Kidney epithelial cell (primary cell): ENCODE data around the gene TTLL1. TPM values are rescaled to one million over a fixed set of nuclear protein-coding genes. Genes with fewer than 3 reads are reported as not detected.
"Not testable (repeated sequence)": the region's sequence is repeated elsewhere in the genome, so short reads cannot be mapped to it uniquely, and the experiment has no call there.

Experiments
- DNase-seq: peaks from one replicate; pipeline ENCODE4 v3.0.0-alpha.2; 2010; ENCODE audit warnings: low read depth
- H3K27me3 ChIP-seq: 2 replicates; pipeline ENCODE4 v1.6.0; 2011; ENCODE audit warnings: low read length; ENCODE audit not compliant: control insufficient read depth, insufficient read depth
- H3K36me3 ChIP-seq: 2 replicates; pipeline ENCODE4 v1.5.1; 2011; ENCODE audit warnings: low read length; ENCODE audit not compliant: control insufficient read depth, insufficient read depth
- H3K4me3 ChIP-seq: 2 replicates; pipeline ENCODE4 v1.5.1; 2011; ENCODE audit warnings: low read depth, mild to moderate bottlenecking, control low read depth, low read length
- total RNA-seq: library from RNA; depleted of rRNA; stranded (reverse); fragments of >200 nt; gene quantifications from 2 replicates; pipeline ENCODE4 v1.2.3, GENCODE V29; 2015
- TF ChIP-seq, protein P1 (sequence below): IDR thresholded peaks from 2 replicates; pipeline ENCODE4 v1.5.1; 2011; ENCODE audit warnings: mild to moderate bottlenecking, moderate library complexity, low read length, control low read depth, inconsistent platforms; ENCODE audit not compliant: insufficient read depth, poor library complexity, severe bottlenecking

TTLL1 gene
- total RNA-seq, 1 donor from 2014 or later = 14.8 TPM

DNA sequence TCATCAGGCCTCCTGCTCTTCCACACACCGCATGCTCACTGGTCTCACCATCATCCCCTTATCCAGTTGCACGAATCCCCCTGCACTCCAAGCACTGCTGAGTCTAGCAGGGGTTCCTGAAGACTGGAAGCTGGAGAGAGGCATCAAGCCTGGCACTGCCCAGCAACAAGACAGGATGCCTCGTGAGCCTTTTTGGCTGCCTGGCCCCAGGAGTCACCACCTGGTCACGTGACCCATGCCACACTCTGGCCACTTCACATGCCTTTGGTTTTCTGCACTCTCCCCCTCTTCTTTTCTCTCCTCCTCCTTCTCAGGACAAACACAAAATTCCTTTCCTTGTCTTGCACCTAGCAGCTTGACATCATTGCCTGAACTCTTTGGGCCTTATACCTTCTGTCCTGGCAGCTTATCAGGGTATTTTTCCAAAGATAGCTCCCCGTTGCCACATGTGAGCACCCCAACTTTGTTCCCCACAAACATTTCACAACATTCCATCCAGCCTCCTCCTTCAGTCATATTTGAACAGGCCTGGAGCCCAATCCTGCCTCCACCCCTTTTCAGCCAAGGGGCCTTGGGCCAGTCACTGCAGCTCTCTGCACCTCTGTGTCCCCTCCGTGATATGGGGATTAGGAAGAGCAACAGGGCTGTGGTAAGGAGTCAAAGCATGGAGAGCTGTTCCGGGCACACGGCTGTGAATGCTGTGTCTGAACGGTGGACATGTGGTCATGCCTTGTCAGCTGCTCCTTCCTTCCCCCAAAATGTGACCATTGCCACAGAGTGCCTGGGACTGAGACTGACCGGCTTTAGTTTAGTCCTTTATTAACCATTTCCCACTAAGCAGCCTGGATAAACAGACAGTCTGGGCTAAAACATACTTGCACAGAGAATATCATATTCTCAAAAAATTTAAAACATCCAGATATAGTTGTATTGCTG, 71.4 kb downstream of the TTLL1 start:
- Histone ChIP-seq H3K27me3 (no peaks in the 10 kb centered on the region), H3K36me3 (no peaks in the 10 kb centered on the region), H3K4me3 (no peak overlapping the region)
- TF ChIP-seq, protein P1, sequence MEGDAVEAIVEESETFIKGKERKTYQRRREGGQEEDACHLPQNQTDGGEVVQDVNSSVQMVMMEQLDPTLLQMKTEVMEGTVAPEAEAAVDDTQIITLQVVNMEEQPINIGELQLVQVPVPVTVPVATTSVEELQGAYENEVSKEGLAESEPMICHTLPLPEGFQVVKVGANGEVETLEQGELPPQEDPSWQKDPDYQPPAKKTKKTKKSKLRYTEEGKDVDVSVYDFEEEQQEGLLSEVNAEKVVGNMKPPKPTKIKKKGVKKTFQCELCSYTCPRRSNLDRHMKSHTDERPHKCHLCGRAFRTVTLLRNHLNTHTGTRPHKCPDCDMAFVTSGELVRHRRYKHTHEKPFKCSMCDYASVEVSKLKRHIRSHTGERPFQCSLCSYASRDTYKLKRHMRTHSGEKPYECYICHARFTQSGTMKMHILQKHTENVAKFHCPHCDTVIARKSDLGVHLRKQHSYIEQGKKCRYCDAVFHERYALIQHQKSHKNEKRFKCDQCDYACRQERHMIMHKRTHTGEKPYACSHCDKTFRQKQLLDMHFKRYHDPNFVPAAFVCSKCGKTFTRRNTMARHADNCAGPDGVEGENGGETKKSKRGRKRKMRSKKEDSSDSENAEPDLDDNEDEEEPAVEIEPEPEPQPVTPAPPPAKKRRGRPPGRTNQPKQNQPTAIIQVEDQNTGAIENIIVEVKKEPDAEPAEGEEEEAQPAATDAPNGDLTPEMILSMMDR = no peak
- DNase-seq = no peak

DNA sequence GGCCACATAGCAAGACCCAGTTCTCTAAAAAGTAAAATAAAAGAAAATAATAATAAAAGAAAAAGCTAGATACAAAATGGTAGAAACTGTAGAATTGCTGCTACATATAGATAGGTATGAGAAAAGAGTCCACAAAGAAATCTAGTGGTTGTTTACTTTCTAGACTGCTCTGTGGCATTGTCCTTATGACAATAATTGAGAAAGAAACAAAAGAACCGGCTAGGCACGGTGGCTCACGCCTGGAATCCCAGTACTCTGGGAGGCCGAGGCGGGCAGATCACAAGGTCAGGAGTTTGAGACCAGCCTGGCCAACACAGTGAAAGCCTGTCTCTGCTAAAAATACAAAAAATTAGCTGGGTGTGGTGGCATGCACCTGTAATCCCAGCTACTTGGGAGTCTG, 73.0 kb downstream of the TTLL1 start:
- not testable (repeated sequence) for DNase-seq, H3K27me3 ChIP-seq, H3K36me3 ChIP-seq, H3K4me3 ChIP-seq

DNA sequence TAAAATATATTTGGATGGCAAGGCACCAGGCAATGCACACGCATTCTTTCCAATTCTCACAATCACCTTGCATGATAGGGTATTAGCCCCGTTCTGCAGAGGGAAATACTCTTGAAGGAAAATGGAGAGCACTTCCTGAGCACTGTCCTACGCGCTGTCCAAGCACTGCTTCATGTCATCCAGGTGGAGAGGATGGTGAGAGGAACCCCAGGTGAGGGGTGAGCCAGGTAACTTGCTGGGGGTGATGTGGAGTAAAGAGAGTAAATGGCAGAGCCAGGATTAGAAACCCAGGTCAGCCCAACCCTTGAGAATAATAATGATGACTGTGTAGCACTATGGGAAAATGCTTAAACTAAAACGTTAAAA, 73.5 kb downstream of the TTLL1 start:
- no peaks in the 10 kb centered on the region for H3K36me3 ChIP-seq
- no peak for DNase-seq
- TF ChIP-seq, protein P1 = no peak
- peak overlapping the region; percentile 59 for H3K4me3 ChIP-seq
- no peaks in the 10 kb centered on the region for H3K27me3 ChIP-seq

DNA sequence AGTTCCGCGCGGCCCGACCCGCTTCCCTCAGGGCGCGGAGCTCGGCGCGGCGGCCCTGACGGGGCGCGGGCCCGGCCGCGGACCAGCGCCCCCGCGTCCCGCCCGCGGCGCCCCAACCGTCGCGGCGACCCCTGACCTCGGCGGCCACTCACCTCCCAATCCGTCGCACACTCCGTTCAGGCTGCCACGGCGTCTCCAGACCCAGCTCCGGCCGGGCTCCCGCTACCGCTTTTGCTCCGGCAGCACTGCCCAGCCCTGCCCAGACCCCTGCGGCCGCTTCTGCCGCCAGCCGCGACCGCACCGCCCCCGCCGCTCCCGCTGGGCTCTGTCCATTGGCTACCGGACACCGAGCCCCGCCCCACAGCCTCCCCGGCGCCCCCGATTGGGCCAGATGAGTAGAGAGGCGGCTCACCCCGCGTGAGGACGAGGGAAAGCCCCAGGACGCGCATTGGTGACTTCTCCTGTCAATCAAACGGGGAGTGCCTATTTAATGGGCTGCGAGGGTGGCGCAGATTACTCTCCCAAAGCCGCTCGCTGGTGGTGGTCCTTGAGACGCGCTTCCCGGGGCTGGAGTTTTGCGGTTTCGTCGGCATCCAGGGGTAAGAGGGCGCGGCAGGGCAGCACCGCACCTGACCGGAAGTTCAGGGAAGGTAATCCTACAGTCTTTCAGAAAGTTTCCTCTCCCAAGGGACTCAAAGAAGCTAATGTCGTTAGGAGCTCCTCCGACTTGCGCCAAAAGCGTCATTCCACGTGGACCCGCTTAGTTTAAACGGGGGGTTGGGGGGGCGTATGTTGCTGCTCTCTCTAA, 74.1 kb downstream of the TTLL1 start, which contains the start of gene PACSIN2:
Gene PACSIN2, minus strand, starts transcription at position 281 of the 808 bp plus-strand sequence. CDS start 103,069 bp downstream, outside the sequence.
- H3K27me3 ChIP-seq = no peaks in the 10 kb centered on the region
- H3K36me3 ChIP-seq = no peaks in the 10 kb centered on the region
- TF ChIP-seq, protein P1 = no peak
- H3K4me3 ChIP-seq = peak within 1 kb of the TSS; percentile 74
- no peak for DNase-seq

DNA sequence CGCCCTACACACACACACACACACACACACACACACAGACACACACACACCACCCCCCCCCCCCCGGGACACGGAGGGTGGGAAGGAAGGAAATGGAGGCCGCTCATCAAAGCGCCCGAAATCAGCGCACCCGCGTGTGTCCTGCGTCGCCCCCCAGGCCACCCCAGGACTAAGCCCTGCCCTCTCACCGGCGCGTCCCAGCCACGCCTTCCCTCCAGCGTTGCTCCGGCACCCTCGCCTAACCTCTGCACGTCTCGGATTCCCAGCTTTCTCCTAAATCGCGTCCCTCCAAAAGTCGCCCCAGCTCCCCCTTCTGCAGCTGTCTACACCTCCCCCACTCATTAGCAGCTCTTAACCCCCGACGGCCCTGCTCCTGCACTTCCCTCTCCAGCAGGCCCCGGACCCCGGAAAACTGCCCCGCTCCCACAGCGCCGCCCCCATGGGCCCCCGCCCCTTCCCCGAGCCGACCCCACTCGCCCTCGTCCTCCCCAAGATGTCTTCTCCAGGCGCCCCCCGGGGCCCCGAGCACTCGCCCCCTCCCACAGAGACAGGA, 74.8 kb downstream of the TTLL1 start:
- TF ChIP-seq, protein P1 = no peak
- H3K27me3 ChIP-seq = no peaks in the 10 kb centered on the region
- H3K4me3 ChIP-seq = peak overlapping the region; percentile 74
- no peaks in the 10 kb centered on the region for H3K36me3 ChIP-seq
- no peak for DNase-seq
